WTC11 (cell line): ENCODE results near the gene RNF212B. TPM values are rescaled to one million over a fixed set of nuclear protein-coding genes. Genes with fewer than 3 reads are reported as not detected.
A peak's percentile ranks its signal among the peaks of the same experiment; 100 is the strongest.

ENCODE experiments used
- ATAC-seq: fragments of 200-7000 bp; cut with Tn5 transposase; 2 replicates; pipeline ENCODE4 v1.10.0; 2021; ENCODE audit warnings: mild to moderate bottlenecking, moderate library complexity
- CTCF ChIA-PET: fragments of 300-600 bp; sonication (Branson Sonifier 250); formaldehyde crosslinking; loops from one replicate; lab custom pipeline; 2021; ENCODE audit warnings: antibody characterized with exemption; lab: Charles Lee
- POLR2A ChIA-PET: fragments of 350-600 bp; sonication (Branson Sonifier 250); formaldehyde crosslinking; loops from one replicate; lab custom pipeline; 2021; ENCODE audit warnings: antibody characterized with exemption; lab: Charles Lee
- DNase-seq: peaks from one replicate; pipeline ENCODE4 v3.0.0; 2021; ENCODE audit warnings: low spot score
- H3K27ac Mint-ChIP-seq: 2 replicates; pipeline ENCODE4 v1.8.0; 2021; ENCODE audit warnings: mixed read lengths
- H3K27me3 Mint-ChIP-seq: 2 replicates; pipeline ENCODE4 v1.8.0; 2021; ENCODE audit warnings: low read depth, mild to moderate bottlenecking, moderate library complexity, mixed read lengths
- H3K36me3 Mint-ChIP-seq: 2 replicates; pipeline ENCODE4 v1.8.0; 2021; ENCODE audit warnings: mixed read lengths
- H3K4me1 Mint-ChIP-seq: 2 replicates; pipeline ENCODE4 v1.8.0; 2022; ENCODE audit warnings: mixed read lengths
- H3K4me3 Mint-ChIP-seq: 2 replicates; pipeline ENCODE4 v1.8.0; 2021; ENCODE audit warnings: mild to moderate bottlenecking, moderate library complexity, mixed read lengths
- H3K9me3 Mint-ChIP-seq: 2 replicates; pipeline ENCODE4 v1.8.0; 2021; ENCODE audit warnings: mixed read lengths
- ATF1 ChIP-seq: sonication (generic); formaldehyde crosslinking; IDR thresholded peaks from 2 replicates; pipeline ENCODE4 v1.8.1; 2023; ENCODE audit warnings: mild to moderate bottlenecking, moderate library complexity, missing genetic modification reagents
- CBFB ChIP-seq: sonication (generic); formaldehyde crosslinking; IDR thresholded peaks from 2 replicates; pipeline ENCODE4 v1.8.1; 2022; ENCODE audit warnings: mild to moderate bottlenecking, low read depth, missing genetic modification reagents
- CREM ChIP-seq: sonication (generic); formaldehyde crosslinking; IDR thresholded peaks from 2 replicates; pipeline ENCODE4 v1.8.1; 2022; ENCODE audit warnings: mild to moderate bottlenecking, missing genetic modification reagents, moderate library complexity
- FOXK1 ChIP-seq: sonication (generic); formaldehyde crosslinking; IDR thresholded peaks from 2 replicates; pipeline ENCODE4 v1.8.0; 2022; ENCODE audit warnings: mild to moderate bottlenecking, moderate library complexity, missing genetic modification reagents
- FOXP1 ChIP-seq: sonication (generic); formaldehyde crosslinking; IDR thresholded peaks from 2 replicates; pipeline ENCODE4 v1.8.0; 2022; ENCODE audit warnings: missing genetic modification reagents, mild to moderate bottlenecking, moderate library complexity, borderline replicate concordance
- IRF1 ChIP-seq: sonication (generic); formaldehyde crosslinking; IDR thresholded peaks from 2 replicates; pipeline ENCODE4 v1.8.0; 2023; ENCODE audit warnings: missing genetic modification reagents
- IRF2 ChIP-seq: sonication (generic); formaldehyde crosslinking; IDR thresholded peaks from 2 replicates; pipeline ENCODE4 v1.8.0; 2022; ENCODE audit warnings: low read depth, missing genetic modification reagents, borderline replicate concordance
- JUN ChIP-seq: sonication (generic); formaldehyde crosslinking; IDR thresholded peaks from 2 replicates; pipeline ENCODE4 v1.8.0; 2023; ENCODE audit warnings: mild to moderate bottlenecking, missing genetic modification reagents
- KAT7 ChIP-seq: sonication (generic); formaldehyde crosslinking; IDR thresholded peaks from 2 replicates; pipeline ENCODE4 v1.8.1; 2023; ENCODE audit warnings: missing genetic modification reagents, mild to moderate bottlenecking, borderline replicate concordance
- MXD4 ChIP-seq: fragments of 250-450 bp; sonication (Bioruptor Pico); IDR thresholded peaks from 2 replicates; pipeline ENCODE4 v1.8.0; 2021; ENCODE audit warnings: mild to moderate bottlenecking, moderate library complexity, borderline replicate concordance
- NFE2L1 ChIP-seq: sonication (generic); formaldehyde crosslinking; IDR thresholded peaks from 2 replicates; pipeline ENCODE4 v1.8.1; 2023; ENCODE audit warnings: missing genetic modification reagents
- PREB ChIP-seq: sonication (generic); formaldehyde crosslinking; IDR thresholded peaks from 2 replicates; pipeline ENCODE4 v1.8.1; 2022; ENCODE audit warnings: mild to moderate bottlenecking, missing genetic modification reagents, moderate library complexity, borderline replicate concordance
- RELA ChIP-seq: sonication (generic); formaldehyde crosslinking; IDR thresholded peaks from 2 replicates; pipeline ENCODE4 v1.8.1; 2022; ENCODE audit warnings: missing genetic modification reagents, mild to moderate bottlenecking, borderline replicate concordance
- TEAD1 ChIP-seq: sonication (generic); formaldehyde crosslinking; IDR thresholded peaks from 2 replicates; pipeline ENCODE4 v1.8.0; 2022; ENCODE audit warnings: mild to moderate bottlenecking, missing genetic modification reagents
- TEAD4 ChIP-seq: sonication (generic); formaldehyde crosslinking; IDR thresholded peaks from 2 replicates; pipeline ENCODE4 v1.8.0; 2022; ENCODE audit warnings: mild to moderate bottlenecking, missing genetic modification reagents
- ZNF121 ChIP-seq: sonication (generic); formaldehyde crosslinking; IDR thresholded peaks from 2 replicates; pipeline ENCODE4 v1.8.0; 2023; ENCODE audit warnings: missing genetic modification reagents
- ZNF219 ChIP-seq: sonication (generic); formaldehyde crosslinking; IDR thresholded peaks from 2 replicates; pipeline ENCODE4 v1.8.0; 2023; ENCODE audit warnings: missing genetic modification reagents, mild to moderate bottlenecking, borderline replicate concordance
- ZNF263 ChIP-seq: sonication (generic); formaldehyde crosslinking; IDR thresholded peaks from 2 replicates; pipeline ENCODE4 v1.8.1; 2022; ENCODE audit warnings: low read depth, mild to moderate bottlenecking, moderate library complexity, missing genetic modification reagents
- ZNF317 ChIP-seq: sonication (generic); formaldehyde crosslinking; IDR thresholded peaks from 2 replicates; pipeline ENCODE4 v1.8.1; 2023; ENCODE audit warnings: low read depth, mild to moderate bottlenecking, moderate library complexity, missing genetic modification reagents, borderline replicate concordance
- ZNF396 ChIP-seq: fragments of 250-450 bp; sonication (Bioruptor Pico); IDR thresholded peaks from 2 replicates; pipeline ENCODE4 v1.8.0; 2021; ENCODE audit warnings: mild to moderate bottlenecking, moderate library complexity, borderline replicate concordance
- total RNA-seq: library from RNA; stranded (reverse); gene quantifications from 3 replicates; pipeline ENCODE4 v1.2.3, GENCODE V29; 2021
- TF ChIP-seq, protein P1 (sequence below): sonication (generic); formaldehyde crosslinking; IDR thresholded peaks from 2 replicates; pipeline ENCODE4 v1.8.0; 2023; ENCODE audit warnings: mild to moderate bottlenecking, missing genetic modification reagents

The RNF212B gene
- total RNA-seq, 1 experiment from 2014 or later, result 0.46 TPM

GRCh38 chr14:23316300-23316699 is 78.6 kb downstream of the RNF212B start (continued):
- TF ChIP-seq ZNF121 (CRISPR knock-in tag) (no peak), ZNF317 (CRISPR knock-in tag) (no peak), TEAD4 (CRISPR knock-in tag) (no peak), CBFB (CRISPR knock-in tag) (no peak), TEAD1 (CRISPR knock-in tag) (no peak), ZNF263 (CRISPR knock-in tag) (no peak), FOXP1 (CRISPR knock-in tag) (no peak), FOXK1 (CRISPR knock-in tag) (no peak), RELA (no peak)
- TF ChIP-seq, protein P1, sequence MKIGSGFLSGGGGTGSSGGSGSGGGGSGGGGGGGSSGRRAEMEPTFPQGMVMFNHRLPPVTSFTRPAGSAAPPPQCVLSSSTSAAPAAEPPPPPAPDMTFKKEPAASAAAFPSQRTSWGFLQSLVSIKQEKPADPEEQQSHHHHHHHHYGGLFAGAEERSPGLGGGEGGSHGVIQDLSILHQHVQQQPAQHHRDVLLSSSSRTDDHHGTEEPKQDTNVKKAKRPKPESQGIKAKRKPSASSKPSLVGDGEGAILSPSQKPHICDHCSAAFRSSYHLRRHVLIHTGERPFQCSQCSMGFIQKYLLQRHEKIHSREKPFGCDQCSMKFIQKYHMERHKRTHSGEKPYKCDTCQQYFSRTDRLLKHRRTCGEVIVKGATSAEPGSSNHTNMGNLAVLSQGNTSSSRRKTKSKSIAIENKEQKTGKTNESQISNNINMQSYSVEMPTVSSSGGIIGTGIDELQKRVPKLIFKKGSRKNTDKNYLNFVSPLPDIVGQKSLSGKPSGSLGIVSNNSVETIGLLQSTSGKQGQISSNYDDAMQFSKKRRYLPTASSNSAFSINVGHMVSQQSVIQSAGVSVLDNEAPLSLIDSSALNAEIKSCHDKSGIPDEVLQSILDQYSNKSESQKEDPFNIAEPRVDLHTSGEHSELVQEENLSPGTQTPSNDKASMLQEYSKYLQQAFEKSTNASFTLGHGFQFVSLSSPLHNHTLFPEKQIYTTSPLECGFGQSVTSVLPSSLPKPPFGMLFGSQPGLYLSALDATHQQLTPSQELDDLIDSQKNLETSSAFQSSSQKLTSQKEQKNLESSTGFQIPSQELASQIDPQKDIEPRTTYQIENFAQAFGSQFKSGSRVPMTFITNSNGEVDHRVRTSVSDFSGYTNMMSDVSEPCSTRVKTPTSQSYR (CRISPR knock-in tag), result no peak

- ATAC-seq, result no peak
- no peak for DNase-seq
- Mint-ChIP-seq H3K27ac (peak overlapping the region; percentile 99), H3K4me3 (peak overlapping the region; percentile 96), H3K36me3 (peaks cover 35% of the 10 kb centered on the region), H3K4me1 (peaks cover 26% of the 10 kb centered on the region), H3K27me3 (no peaks in the 10 kb centered on the region), H3K9me3 (no peaks in the 10 kb centered on the region)
- no peak for TF ChIP-seq MXD4 (CRISPR knock-in tag)
- TF ChIP-seq ZNF396 (CRISPR knock-in tag), result no peak
- TF ChIP-seq ATF1 (CRISPR knock-in tag), result no peak
- no peak for TF ChIP-seq IRF1 (CRISPR knock-in tag)
- TF ChIP-seq ZNF219 (CRISPR knock-in tag), result no peak
- no peak for TF ChIP-seq JUN (CRISPR knock-in tag)
- no peak for TF ChIP-seq NFE2L1 (CRISPR knock-in tag)
- TF ChIP-seq KAT7 (CRISPR knock-in tag), result no peak
- TF ChIP-seq IRF2 (CRISPR knock-in tag), result no peak
- no peak for TF ChIP-seq CREM
- no peak for TF ChIP-seq PREB (CRISPR knock-in tag)
- TF ChIP-seq ZNF121 (CRISPR knock-in tag), result no peak
- CTCF ChIA-PET, result interaction anchor here (1.1 to 4.5 kb wide), 12 partner anchors 13 to 262 kb away, joined by 3 to 39 read pairs (median 9); partner anchors contain the start of genes BCL2L2, CEBPE, HOMEZ and PPP1R3E
- POLR2A ChIA-PET, result interaction anchor here (1.0 to 2.7 kb wide), 6 partner anchors 14 to 218 kb away, joined by 4 to 32 read pairs (median 12); partner anchors contain the start of genes BCL2L2, HOMEZ and PPP1R3E
These were observed 82.2 kb downstream of the RNF212B start for GRCh38 chr14:23319746-23320583.
